Measurements from ENCODE around the gene GIPC1. TPM values are rescaled to one million over a fixed set of nuclear protein-coding genes. Genes with fewer than 3 reads are reported as not detected.

The GIPC1 gene
- polyA plus RNA-seq, 3 donors: 4.0 to 6.2 (median 4.8) TPM

GRCh38 chr19:14476327-14476672 is 19.6 kb downstream of the GIPC1 start:
- H3K36me3 Mint-ChIP-seq: peaks cover 7 to 11% of the 10 kb centered on the region in 2 donors
- no peak for DNase-seq
- peaks cover 33 to 73% (median 41%) of the 10 kb centered on the region in 3 donors for H3K27me3 Mint-ChIP-seq (ENCODE audit: low read depth in 3 of 3)
- H3K4me3 Mint-ChIP-seq: peak overlapping the region in 1 of 2 donors; percentile 67
- H3K4me1 Mint-ChIP-seq: peaks cover 38% of the 10 kb centered on the region
- H4K20me1 ChIP-seq (ENCODE audit: insufficient read depth, low read length): peaks cover 16% of the 10 kb centered on the region
- peaks cover 18 to 43% of the 10 kb centered on the region in 2 donors for H3K27me3 ChIP-seq (ENCODE audit: control insufficient read depth in 2 of 2, insufficient read depth in 2 of 2, low read length in 2 of 2)
- H3K4me2 ChIP-seq (replicated peaks; ENCODE audit: extremely low read depth, low read length, poor library complexity, severe bottlenecking): no peak overlapping the region
- H3K9me3 ChIP-seq (replicated peaks in 1 of 2; ENCODE audit: control insufficient read depth in 1 of 2, insufficient read depth in 1 of 2, low read length in 2 of 2): peaks cover 0 to 5% of the 10 kb centered on the region in 2 donors
- no peak overlapping the region for H3K9ac ChIP-seq (ENCODE audit: insufficient read depth, low read length, poor library complexity, severe bottlenecking)
- H3K9me3 Mint-ChIP-seq: peaks cover 0 to 12% (median 4%) of the 10 kb centered on the region in 7 donors
- intact Hi-C loops (cut with micrococcal nuclease): loop anchor here (5.0 to 10.0 kb wide), 2 partner anchors 39 to 281 kb away; no protein-coding TSS in a partner anchor
- peaks cover 49 to 68% of the 10 kb centered on the region in 2 donors for H3K4me1 ChIP-seq (ENCODE audit: control insufficient read depth in 1 of 2, insufficient read depth in 2 of 2, low read length in 2 of 2)
- H3K4me3 ChIP-seq (replicated peaks in 1 of 3; ENCODE audit: low read depth in 2 of 3, low read length in 3 of 3): no peak overlapping the region
- TF ChIP-seq CTCF (IDR thresholded peaks at IDR 0.05): no peak
- 87% methylated on average over 7 of the region's 7 CpGs for WGBS (ENCODE audit: insufficient coverage)
- peaks cover 0 to 6% of the 10 kb centered on the region in 2 donors for H3K36me3 ChIP-seq (replicated peaks in 1 of 2; ENCODE audit: control insufficient read depth in 1 of 2, insufficient read depth in 2 of 2, low read length in 2 of 2)
- H2AFZ ChIP-seq (ENCODE audit: insufficient read depth, low read depth, low read length, poor library complexity, severe bottlenecking): no peak overlapping the region
- no peak overlapping the region for H3K27ac ChIP-seq (ENCODE audit: low read depth in 1 of 2, low read length in 2 of 2)
- peak overlapping the region in 5 of 7 donors; percentile 15 to 68 (median 50) for H3K27ac Mint-ChIP-seq
- H3K79me2 ChIP-seq (ENCODE audit: insufficient read depth, low read length): no peaks in the 10 kb centered on the region

GRCh38 chr19:14475251-14476073 is 20.5 kb downstream of the GIPC1 start, which contains the start of gene PTGER1:
PTGER1 (minus strand) TSS chr19:14475354; CDS start chr19:14474320, 1,034 bp downstream.
- peak in 2 of 3 donors; percentile 32 to 52 for DNase-seq
- Histone ChIP-seq H2AFZ (ENCODE audit: insufficient read depth, low read depth, low read length, poor library complexity, severe bottlenecking) (no peak within 1 kb of the TSS), H4K20me1 (ENCODE audit: insufficient read depth, low read length) (peaks cover 24% of the 10 kb centered on the region), H3K9ac (ENCODE audit: insufficient read depth, low read length, poor library complexity, severe bottlenecking) (no peak within 1 kb of the TSS), H3K4me1 (ENCODE audit: control insufficient read depth in 1 of 2, insufficient read depth in 2 of 2, low read length in 2 of 2) (peaks cover 49 to 68% of the 10 kb centered on the region in 2 donors), H3K79me2 (ENCODE audit: insufficient read depth, low read length) (no peaks in the 10 kb centered on the region), H3K27me3 (ENCODE audit: control insufficient read depth in 2 of 2, insufficient read depth in 2 of 2, low read length in 2 of 2) (peaks cover 18 to 43% of the 10 kb centered on the region in 2 donors), H3K9me3 (replicated peaks in 1 of 2; ENCODE audit: control insufficient read depth in 1 of 2, insufficient read depth in 1 of 2, low read length in 2 of 2) (peaks cover 0 to 5% of the 10 kb centered on the region in 2 donors), H3K4me2 (replicated peaks; ENCODE audit: extremely low read depth, low read length, poor library complexity, severe bottlenecking) (peak within 1 kb of the TSS; percentile 47), H3K4me3 (replicated peaks in 1 of 3; ENCODE audit: low read depth in 2 of 3, low read length in 3 of 3) (peak within 1 kb of the TSS in 1 of 3 experiments; percentile 40), H3K27ac (ENCODE audit: low read depth in 1 of 2, low read length in 2 of 2) (no peak within 1 kb of the TSS), H3K36me3 (replicated peaks in 1 of 2; ENCODE audit: control insufficient read depth in 1 of 2, insufficient read depth in 2 of 2, low read length in 2 of 2) (peaks cover 4 to 10% of the 10 kb centered on the region in 2 donors)
- Mint-ChIP-seq H3K9me3 (peaks cover 0 to 12% (median 4%) of the 10 kb centered on the region in 7 donors), H3K27me3 (ENCODE audit: low read depth in 3 of 3) (peaks cover 33 to 70% (median 41%) of the 10 kb centered on the region in 3 donors), H3K36me3 (peaks cover 12 to 19% of the 10 kb centered on the region in 2 donors), H3K4me1 (peaks cover 38% of the 10 kb centered on the region), H3K4me3 (peak within 1 kb of the TSS in 1 of 2 donors; percentile 84), H3K27ac (peak within 1 kb of the TSS in 6 of 7 donors; percentile 25 to 68 (median 48))
- TF ChIP-seq CTCF (IDR thresholded peaks at IDR 0.05): peak; percentile 59
- intact Hi-C loops (cut with micrococcal nuclease): loop anchor here (5.0 to 10.0 kb wide), 2 partner anchors 38 to 281 kb away; no protein-coding TSS in a partner anchor
- WGBS (ENCODE audit: insufficient coverage): 8% methylated on average over 24 of the region's 33 CpGs

Measured in CD14-positive monocyte (primary cell).